Endodermal cell (in vitro differentiated cells): ENCODE data around the gene NR4A3. TPM values are rescaled to one million over a fixed set of nuclear protein-coding genes. Genes with fewer than 3 reads are reported as not detected.

ENCODE experiments used
- DNase-seq: peaks from one replicate; pipeline ENCODE4 v3.0.0-alpha.2; 2017
- H3K27ac ChIP-seq: 2 replicates; pipeline ENCODE4 v1.5.1; 2013; ENCODE audit warnings: mild to moderate bottlenecking, low read depth, low read length, moderate library complexity
- H3K27me3 ChIP-seq: 2 replicates; pipeline ENCODE4 v1.6.1; 2013; ENCODE audit warnings: mild to moderate bottlenecking, low read length, moderate library complexity; ENCODE audit not compliant: insufficient read depth, control insufficient read depth, poor library complexity, severe bottlenecking
- H3K36me3 ChIP-seq: 2 replicates; pipeline ENCODE4 v1.7.0; 2013; ENCODE audit warnings: mild to moderate bottlenecking, low read length, moderate library complexity; ENCODE audit not compliant: control insufficient read depth, insufficient read depth
- H3K4me1 ChIP-seq: one replicate; pipeline ENCODE4 v1.7.0; 2013; ENCODE audit warnings: low read length; ENCODE audit not compliant: control insufficient read depth, insufficient read depth
- H3K4me3 ChIP-seq: 2 replicates; pipeline ENCODE4 v1.5.1; 2013; ENCODE audit warnings: mild to moderate bottlenecking, low read length, moderate library complexity
- H3K9ac ChIP-seq: 2 replicates; pipeline ENCODE4 v1.6.1; 2013; ENCODE audit warnings: mild to moderate bottlenecking, low read length, moderate library complexity; ENCODE audit not compliant: poor library complexity, severe bottlenecking; ENCODE audit errors: extremely low read depth
- H3K9me3 ChIP-seq: 2 replicates; pipeline ENCODE4 v1.6.1; 2013; ENCODE audit warnings: mild to moderate bottlenecking, low read length, moderate library complexity; ENCODE audit not compliant: control insufficient read depth
- H3K27ac Mint-ChIP-seq: 2 replicates; pipeline ENCODE4 v1.8.0; 2020; ENCODE audit warnings: mixed read lengths
- H3K27me3 Mint-ChIP-seq: 2 replicates; pipeline ENCODE4 v1.8.0; 2021; ENCODE audit warnings: mild to moderate bottlenecking, mixed read lengths; ENCODE audit not compliant: insufficient read depth
- H3K36me3 Mint-ChIP-seq: 2 replicates; pipeline ENCODE4 v1.8.0; 2020; ENCODE audit warnings: low read depth, mixed read lengths
- H3K4me1 Mint-ChIP-seq: 2 replicates; pipeline ENCODE4 v1.8.0; 2020; ENCODE audit warnings: mixed read lengths
- H3K4me3 Mint-ChIP-seq: 2 replicates; pipeline ENCODE4 v1.8.0; 2020; ENCODE audit warnings: mild to moderate bottlenecking, moderate library complexity, mixed read lengths
- H3K9me3 Mint-ChIP-seq: 2 replicates; pipeline ENCODE4 v1.8.0; 2020; ENCODE audit warnings: mild to moderate bottlenecking, mixed read lengths
- WGBS, 2 experiments: methylation state at CpG; one replicate each; pipeline versions ENCODE4 v1.1.5 to v1.1.7; 2013; ENCODE audit warnings: missing lambda C conversion rate in 2 of 2, mixed read lengths in 1 of 2; ENCODE audit not compliant: insufficient coverage in 1 of 2, insufficient read length in 1 of 2; 5-methylcytosine and 5-hydroxymethylcytosine counted together
- total RNA-seq, 2 donors: library from RNA; stranded (reverse); fragmentation: NEBNext Ultra II Directional in 1 of 2; extraction: Animal tissue kit (Norgen Biotek cat#: 25700) in 1 of 2; gene quantifications; 2 replicates in 1 of 2; 3 replicates in 1 of 2; pipeline ENCODE4 v1.2.1, GENCODE V29; 2021
- TF ChIP-seq, protein P1 (sequence below): fragments of 200-600 bp; sonication (generic); conservative IDR thresholded peaks from 2 replicates; pipeline ENCODE4 v1.5.0; 2021; ENCODE audit warnings: antibody characterized with exemption, mild to moderate bottlenecking

NR4A3 gene
- total RNA-seq, 2 donors from 2014 or later = 0.37 to 0.75 TPM

GRCh38 chr9:99834474-99834873 is 12.8 kb downstream of the NR4A3 start:
- Mint-ChIP-seq H3K27me3 (peaks cover 28% of the 10 kb centered on the region), H3K4me3 (no peak overlapping the region), H3K27ac (peak overlapping the region; percentile 54), H3K4me1 (peaks cover 36% of the 10 kb centered on the region), H3K9me3 (no peaks in the 10 kb centered on the region), H3K36me3 (no peaks in the 10 kb centered on the region)
- peak; percentile 72 for DNase-seq
- WGBS, 2 experiments = 25 to 44% methylated on average over 1 to 3 of the region's 3 CpGs
- Histone ChIP-seq H3K27me3 (peaks cover 28% of the 10 kb centered on the region), H3K9ac (no peak overlapping the region), H3K36me3 (no peaks in the 10 kb centered on the region), H3K9me3 (no peaks in the 10 kb centered on the region), H3K4me1 (peaks cover 20% of the 10 kb centered on the region), H3K27ac (no peak overlapping the region), H3K4me3 (no peak overlapping the region)
- TF ChIP-seq, protein P1, sequence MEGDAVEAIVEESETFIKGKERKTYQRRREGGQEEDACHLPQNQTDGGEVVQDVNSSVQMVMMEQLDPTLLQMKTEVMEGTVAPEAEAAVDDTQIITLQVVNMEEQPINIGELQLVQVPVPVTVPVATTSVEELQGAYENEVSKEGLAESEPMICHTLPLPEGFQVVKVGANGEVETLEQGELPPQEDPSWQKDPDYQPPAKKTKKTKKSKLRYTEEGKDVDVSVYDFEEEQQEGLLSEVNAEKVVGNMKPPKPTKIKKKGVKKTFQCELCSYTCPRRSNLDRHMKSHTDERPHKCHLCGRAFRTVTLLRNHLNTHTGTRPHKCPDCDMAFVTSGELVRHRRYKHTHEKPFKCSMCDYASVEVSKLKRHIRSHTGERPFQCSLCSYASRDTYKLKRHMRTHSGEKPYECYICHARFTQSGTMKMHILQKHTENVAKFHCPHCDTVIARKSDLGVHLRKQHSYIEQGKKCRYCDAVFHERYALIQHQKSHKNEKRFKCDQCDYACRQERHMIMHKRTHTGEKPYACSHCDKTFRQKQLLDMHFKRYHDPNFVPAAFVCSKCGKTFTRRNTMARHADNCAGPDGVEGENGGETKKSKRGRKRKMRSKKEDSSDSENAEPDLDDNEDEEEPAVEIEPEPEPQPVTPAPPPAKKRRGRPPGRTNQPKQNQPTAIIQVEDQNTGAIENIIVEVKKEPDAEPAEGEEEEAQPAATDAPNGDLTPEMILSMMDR = no peak

DNA sequence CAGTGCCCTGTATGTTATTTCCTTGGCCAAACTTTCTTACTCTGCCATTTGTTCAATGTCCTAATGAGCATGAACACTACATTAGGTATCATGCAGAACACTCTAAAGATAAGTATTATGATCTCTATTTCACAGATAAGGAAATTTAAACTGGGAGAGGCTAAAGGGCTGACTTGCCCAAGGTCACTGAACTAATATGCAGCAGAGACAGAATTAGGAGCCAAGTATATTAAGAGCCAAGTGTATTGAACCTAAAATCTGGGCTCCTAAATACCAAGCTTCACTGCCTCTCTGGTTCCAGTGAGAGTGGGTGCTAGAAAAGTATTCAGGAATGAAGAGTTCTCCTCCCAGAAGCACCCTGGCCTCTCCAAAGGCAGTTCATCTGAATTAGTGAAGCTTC is 13.5 kb downstream of the NR4A3 start:
- TF ChIP-seq, protein P1 = no peak
- H3K4me1 ChIP-seq = peaks cover 20% of the 10 kb centered on the region
- no peak overlapping the region for H3K27ac ChIP-seq
- H3K27me3 ChIP-seq = peaks cover 21% of the 10 kb centered on the region
- H3K4me3 ChIP-seq = no peak overlapping the region
- no peak for DNase-seq
- Mint-ChIP-seq H3K9me3 (no peaks in the 10 kb centered on the region), H3K4me3 (no peak overlapping the region), H3K27ac (no peak overlapping the region), H3K36me3 (no peaks in the 10 kb centered on the region), H3K4me1 (peaks cover 39% of the 10 kb centered on the region), H3K27me3 (peaks cover 22% of the 10 kb centered on the region)
- no peaks in the 10 kb centered on the region for H3K36me3 ChIP-seq
- no peak overlapping the region for H3K9ac ChIP-seq
- H3K9me3 ChIP-seq = no peaks in the 10 kb centered on the region

DNA sequence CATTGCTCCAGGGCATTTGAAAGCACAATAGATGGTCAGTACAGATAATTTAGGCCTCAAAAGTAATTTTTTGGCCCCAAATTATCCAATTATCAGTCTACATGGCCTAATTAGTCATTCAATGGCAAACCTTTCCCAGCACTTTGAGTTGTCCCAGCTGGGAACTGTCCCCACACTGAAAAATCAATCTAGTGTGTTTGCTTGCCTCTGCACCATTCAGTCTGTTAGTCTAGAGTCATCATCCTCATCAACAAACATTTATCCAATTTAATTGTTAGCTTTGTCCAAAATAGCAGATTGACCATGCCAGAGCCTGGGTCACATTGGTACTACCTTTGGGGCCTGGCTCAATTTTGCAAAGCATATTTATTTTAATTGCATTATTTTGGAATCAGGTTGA is 13.9 kb downstream of the NR4A3 start:
- Mint-ChIP-seq H3K36me3 (no peaks in the 10 kb centered on the region), H3K4me1 (peaks cover 40% of the 10 kb centered on the region), H3K27me3 (peaks cover 17% of the 10 kb centered on the region), H3K9me3 (no peaks in the 10 kb centered on the region), H3K27ac (no peak overlapping the region), H3K4me3 (no peak overlapping the region)
- Histone ChIP-seq H3K9me3 (no peaks in the 10 kb centered on the region), H3K27me3 (peaks cover 17% of the 10 kb centered on the region), H3K4me1 (peaks cover 20% of the 10 kb centered on the region), H3K27ac (no peak overlapping the region), H3K4me3 (no peak overlapping the region), H3K9ac (no peak overlapping the region), H3K36me3 (no peaks in the 10 kb centered on the region)
- TF ChIP-seq, protein P1 = no peak
- DNase-seq = no peak
